Measurements from ENCODE around the gene TSPAN10. TPM values are rescaled to one million over a fixed set of nuclear protein-coding genes. Genes with fewer than 3 reads are reported as not detected.
"Not testable (repeated sequence)": the region's sequence is repeated elsewhere in the genome, so short reads cannot be mapped to it uniquely, and the experiment has no call there.

The TSPAN10 gene
- total RNA-seq, 1 experiment from 2014 or later: 4.0 TPM

DNA sequence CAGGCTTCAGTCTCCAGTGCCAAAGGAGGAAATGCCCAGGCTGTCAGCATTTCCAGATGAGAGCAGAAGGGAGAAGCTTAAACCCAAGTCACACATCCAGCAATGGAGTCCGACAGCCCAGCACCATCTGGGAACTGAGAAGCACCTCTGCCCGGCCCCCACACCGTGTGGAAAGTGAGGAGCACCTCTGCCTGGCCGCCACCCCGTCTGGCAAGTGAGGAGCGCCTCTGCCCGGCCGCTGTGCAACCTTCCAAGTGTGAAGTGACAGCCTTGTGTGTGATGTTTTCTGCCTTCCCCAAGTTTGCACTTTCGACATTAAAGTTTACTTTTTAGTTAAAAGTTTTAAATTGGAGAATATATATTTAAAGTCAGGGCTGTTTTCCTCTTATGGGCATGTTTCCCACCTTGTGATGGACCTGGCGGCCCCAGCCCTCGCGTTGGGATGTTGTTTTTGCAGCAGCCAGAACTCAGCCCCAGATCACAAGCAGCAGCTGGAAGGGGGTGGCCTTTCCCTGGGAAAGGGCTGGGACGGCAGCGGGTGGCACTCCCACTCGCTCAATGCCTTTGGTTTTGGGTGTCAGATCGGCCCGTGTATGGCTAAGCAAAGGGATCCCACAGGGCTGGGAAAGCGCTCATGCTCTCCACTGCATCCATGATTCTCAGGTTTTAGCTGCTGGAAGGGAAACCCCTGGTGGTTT is 36.7 kb downstream of the TSPAN10 start:
- no peak overlapping the region for H3K4me3 Mint-ChIP-seq (ENCODE audit: unreplicated experiment)
- peaks cover 5% of the 10 kb centered on the region; the same call in 1 of the 2 replicates for H3K36me3 ChIP-seq (ENCODE audit: control insufficient read depth, insufficient read depth, low read length)
- no TSS peak for BruUV-seq (replicated peaks)
- peak overlapping the region; percentile 32 for H3K27ac Mint-ChIP-seq (ENCODE audit: unreplicated experiment)
- ChIA-PET CTCF (no interaction called here), POLR2A (no interaction called here)
- peaks cover 5% of the 10 kb centered on the region for H3K4me1 Mint-ChIP-seq (ENCODE audit: low read depth, unreplicated experiment)
- no peak overlapping the region for H3K4me3 ChIP-seq (ENCODE audit: low read depth, low read length)
- DNase-seq: no peak
- no peaks in the 10 kb centered on the region for H3K9me3 Mint-ChIP-seq (ENCODE audit: unreplicated experiment)
- intact Hi-C loops (cut with micrococcal nuclease; ENCODE audit: unreplicated experiment): no loop called here
- peaks cover 84% of the 10 kb centered on the region for H3K36me3 Mint-ChIP-seq (ENCODE audit: insufficient read depth, unreplicated experiment)
- no peaks in the 10 kb centered on the region for H3K9me3 ChIP-seq
- H3K27me3 ChIP-seq (replicated peaks; ENCODE audit: control insufficient read depth, insufficient read depth, low read length): no peaks in the 10 kb centered on the region
- no peaks in the 10 kb centered on the region for H3K4me1 ChIP-seq
- H3K27me3 Mint-ChIP-seq (ENCODE audit: insufficient read depth, unreplicated experiment): no peaks in the 10 kb centered on the region
- TF ChIP-seq CTCF (IDR thresholded peaks at IDR 0.05; ENCODE audit: insufficient read depth in 1 of 2, low read depth in 1 of 2, low read length in 1 of 2, severe bottlenecking in 1 of 2, unreplicated experiment in 1 of 2): no peak

- H3K27me3 ChIP-seq (replicated peaks; ENCODE audit: control insufficient read depth, insufficient read depth, low read length); H3K4me3 Mint-ChIP-seq (ENCODE audit: unreplicated experiment); H3K4me1 ChIP-seq; H3K36me3 ChIP-seq (ENCODE audit: control insufficient read depth, insufficient read depth, low read length); BruUV-seq (replicated peaks); H3K4me3 ChIP-seq (ENCODE audit: low read depth, low read length); H3K4me1 Mint-ChIP-seq (ENCODE audit: low read depth, unreplicated experiment); H3K9me3 ChIP-seq; H3K27me3 Mint-ChIP-seq (ENCODE audit: insufficient read depth, unreplicated experiment); H3K9me3 Mint-ChIP-seq (ENCODE audit: unreplicated experiment); H3K27ac Mint-ChIP-seq (ENCODE audit: unreplicated experiment); intact Hi-C loops (cut with micrococcal nuclease; ENCODE audit: unreplicated experiment): not testable (repeated sequence)
- peak; percentile 31 to 65 for TF ChIP-seq CTCF (IDR thresholded peaks at IDR 0.05; ENCODE audit: insufficient read depth in 1 of 2, low read depth in 1 of 2, low read length in 1 of 2, severe bottlenecking in 1 of 2, unreplicated experiment in 1 of 2)
- ChIA-PET CTCF (interaction anchor here (1.0 kb wide), 1 partner anchor 27 kb away, joined by 5 read pairs; no protein-coding TSS in a partner anchor), POLR2A (interaction anchor here (0.6 kb wide), 1 partner anchor 154 kb away, joined by 4 read pairs; no protein-coding TSS in a partner anchor)
- peaks cover 74% of the 10 kb centered on the region for H3K36me3 Mint-ChIP-seq (ENCODE audit: insufficient read depth, unreplicated experiment)
- peak; percentile 55 to 61 for DNase-seq
Observed at GRCh38 chr17:81675515-81676221, 38.7 kb downstream of the TSPAN10 start.

DNA sequence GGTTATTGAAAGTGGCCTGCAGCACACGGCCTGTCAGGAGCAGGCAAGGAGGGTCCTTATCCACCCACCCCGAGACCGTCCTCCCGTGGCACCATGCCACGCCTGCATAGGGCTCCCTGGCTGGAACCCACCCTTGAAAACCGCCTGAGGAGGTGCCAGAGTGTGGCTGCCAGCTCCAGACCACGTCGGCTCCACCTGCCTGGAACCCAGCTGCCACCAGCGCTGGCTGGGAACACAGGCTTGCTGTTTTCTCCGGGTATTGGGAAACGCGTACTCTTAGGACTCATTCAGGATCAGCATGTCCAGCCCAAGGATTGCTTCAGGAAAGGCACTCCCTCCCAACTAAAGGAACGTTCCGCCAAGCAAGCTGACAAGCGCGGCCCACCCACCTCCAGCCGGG is 39.9 kb downstream of the TSPAN10 start:
- TF ChIP-seq CTCF (IDR thresholded peaks at IDR 0.05; ENCODE audit: insufficient read depth in 1 of 2, low read depth in 1 of 2, low read length in 1 of 2, severe bottlenecking in 1 of 2, unreplicated experiment in 1 of 2): no peak
- Histone ChIP-seq H3K4me3 (ENCODE audit: low read depth, low read length) (no peak overlapping the region), H3K9me3 (no peaks in the 10 kb centered on the region), H3K27me3 (replicated peaks; ENCODE audit: control insufficient read depth, insufficient read depth, low read length) (no peaks in the 10 kb centered on the region), H3K4me1 (no peaks in the 10 kb centered on the region), H3K36me3 (ENCODE audit: control insufficient read depth, insufficient read depth, low read length) (peaks cover 1% of the 10 kb centered on the region; the same call in 1 of the 2 replicates)
- intact Hi-C loops (cut with micrococcal nuclease; ENCODE audit: unreplicated experiment): no loop called here
- no peak for DNase-seq
- no peaks in the 10 kb centered on the region for H3K27me3 Mint-ChIP-seq (ENCODE audit: insufficient read depth, unreplicated experiment)
- peaks cover 5% of the 10 kb centered on the region for H3K4me1 Mint-ChIP-seq (ENCODE audit: low read depth, unreplicated experiment)
- H3K36me3 Mint-ChIP-seq (ENCODE audit: insufficient read depth, unreplicated experiment): peaks cover 62% of the 10 kb centered on the region
- ChIA-PET CTCF (interaction anchor here (0.6 kb wide), 1 partner anchor 195 kb away, joined by 4 read pairs; no protein-coding TSS in a partner anchor), POLR2A (no interaction called here)
- no peak overlapping the region for H3K27ac Mint-ChIP-seq (ENCODE audit: unreplicated experiment)
- BruUV-seq (replicated peaks): no TSS peak
- no peak overlapping the region for H3K4me3 Mint-ChIP-seq (ENCODE audit: unreplicated experiment)
- H3K9me3 Mint-ChIP-seq (ENCODE audit: unreplicated experiment): no peaks in the 10 kb centered on the region

Data from Caco-2 (cell line).